Heart left ventricle (tissue), 16 donors: ENCODE measurements around the gene VAT1. TPM values are rescaled to one million over a fixed set of nuclear protein-coding genes. Genes with fewer than 3 reads are reported as not detected.

Experiments used
- ATAC-seq, 4 donors: fragments of 200-7000 bp; cut with Tn5 transposase; one replicate each; pipeline ENCODE4 v1.9.1; 2020 to 2022; ENCODE audit warnings: moderate library complexity in 4 of 4, mild to moderate bottlenecking in 3 of 4, moderate number of reproducible peaks in 1 of 4
- DNase-seq, 5 donors: peaks; one replicate each; pipeline ENCODE4 v3.0.0-alpha.2; 2020
- H3K27ac ChIP-seq, 12 donors: fragments of 200-600 bp; sonication (generic) in 4 of 12; one replicate each; pipeline versions ENCODE4 v1.5.0 to v1.8.0; 2016 to 2022; ENCODE audit warnings: mild to moderate bottlenecking in 2 of 12
- H3K27me3 ChIP-seq, 9 donors: fragments of 200-600 bp; sonication (generic) in 2 of 9; one replicate each; pipeline versions ENCODE4 v1.5.1 to v1.8.0; 2016 to 2022; ENCODE audit warnings: mild to moderate bottlenecking in 3 of 9
- H3K36me3 ChIP-seq, 9 donors: fragments of 200-600 bp; sonication (generic) in 2 of 9; one replicate each; pipeline versions ENCODE4 v1.5.0 to v1.8.0; 2018 to 2022; ENCODE audit warnings: mild to moderate bottlenecking in 2 of 9
- H3K4me1 ChIP-seq, 12 donors: fragments of 200-600 bp; sonication (generic) in 4 of 12; one replicate each; pipeline versions ENCODE4 v1.5.0 to v1.8.0; 2016 to 2022; ENCODE audit warnings: mild to moderate bottlenecking in 3 of 12
- H3K4me3 ChIP-seq, 12 donors: fragments of 200-600 bp; sonication (generic) in 4 of 12; one replicate each; pipeline versions ENCODE4 v1.5.0 to v1.8.0; 2017 to 2022; ENCODE audit warnings: mild to moderate bottlenecking in 9 of 12, moderate library complexity in 4 of 12
- H3K9me3 ChIP-seq, 12 donors: fragments of 200-600 bp; sonication (generic) in 4 of 12; one replicate each; pipeline versions ENCODE4 v1.5.0 to v1.8.0; 2016 to 2022; ENCODE audit warnings: mild to moderate bottlenecking in 1 of 12
- CTCF ChIP-seq, 12 donors: fragments of 200-600 bp; sonication (generic) in 4 of 12; IDR thresholded peaks; one replicate each; pipeline versions ENCODE4 v1.5.0 to v1.8.0; 2018 to 2022; ENCODE audit warnings: antibody characterized with exemption in 12 of 12, mild to moderate bottlenecking in 5 of 12
- POLR2A ChIP-seq, 2 donors: fragments of 450-650 bp; IDR thresholded peaks; one replicate each; pipeline ENCODE4 v1.6.1; 2017; ENCODE audit warnings: antibody characterized with exemption in 2 of 2, mild to moderate bottlenecking in 2 of 2, moderate library complexity in 2 of 2
- WGBS, 4 donors: extraction: QIAGEN DNeasy Blood & Tissue Kit in 2 of 4; methylation state at CpG; one replicate each; pipeline versions ENCODE4 v1.1.5 to v1.1.7; 2013 to 2018; 5-methylcytosine and 5-hydroxymethylcytosine counted together
- intact Hi-C, 10 donors: fragments of 100-400 bp; cut with DNase I; formaldehyde crosslinking; loops; one replicate each; pipeline versions ENCODE4 v1.11.1 to v1.14.2; 2022
- polyA plus RNA-seq, 2 donors: library from polyadenylated mRNA; stranded (reverse); fragments of 200-250 nt; gene quantifications; one replicate each; pipeline ENCODE4 v1.2.3, GENCODE V29; 2013
- total RNA-seq, 9 donors: library from RNA; depleted of rRNA in 2 of 9; stranded (reverse); fragments of >200 nt in 2 of 9; fragmentation: NEBNext Ultra II Directional in 3 of 9; extraction: Animal tissue kit (Norgen Biotek cat#: 25700) in 3 of 9; gene quantifications; one replicate each; pipeline versions ENCODE4 v1.1.0 to v1.2.4, GENCODE V29; 2016 to 2023
- donor health status: ischemic (EF 13 %, LVEDD 7.1; RV severe dilation, severe dysfunction).
- donor health status: healthy with polysubstance abuse.
- donor health status: DM: no; HTN: yes; CAD: no.
- donor health status: DM: no; HTN: no; CAD: no.
- donor health status: ischemic (EF 25% LVEDD 6.9; RV normal size, moderate dysfunction).
- donor health status: ischemic (EF 25% LVEDD 5.7; RV mildly dilated, moderate dysfunction).
- donor health status: healthy.
- donor health status: DM: yes; HTN: yes; CAD: no.
- donor health status: ischemic (EF 35%, LVEDD 5.7; RV mildly dilated, moderate dysfunction).
- donor health status: nonischemic (EF 11% LVEDD 7.7; RV severe dilation, severe dysfunction).
- donor health status: DM: yes; HTN: yes; CAD: no.
- donor health status: PGD.
- donor health status: ischemic (EF 29% LVEDD 5.4; RV normal size, mild dysfunction).
- donor health status: nonischemic (EF 23%, LVEDD 6.1; RV moderate dilation, normal function).

Gene VAT1
- total and polyA plus RNA-seq, 11 donors: 64.5 to 138 (median 92.0) TPM

- H3K27me3 ChIP-seq: no peaks in the 10 kb centered on the region
- H3K27ac ChIP-seq: no peak overlapping the region
- DNase-seq (no peak), ATAC-seq (no peak)
- intact Hi-C loops: no loop called here
- peak overlapping the region in 2 of 12 donors; percentile 85 to 99 for H3K4me3 ChIP-seq
- H3K9me3 ChIP-seq: no peaks in the 10 kb centered on the region
- peaks cover 0 to 52% (median 25%) of the 10 kb centered on the region in 12 donors for H3K4me1 ChIP-seq
- no peak for TF ChIP-seq POLR2A (IDR thresholded peaks at IDR 0.05)
- no peak for TF ChIP-seq CTCF (IDR thresholded peaks at IDR 0.05)
- peaks cover under 1 to 37% (median 14%) of the 10 kb centered on the region in 9 donors for H3K36me3 ChIP-seq
Observed at GRCh38 chr17:42982266-42982665, 39.9 kb downstream of the VAT1 start.

GRCh38 chr17:42980766-42981397 is 41.3 kb downstream of the VAT1 start:
- Histone ChIP-seq H3K36me3 (peaks cover 0 to 23% (median 5%) of the 10 kb centered on the region in 9 donors), H3K27ac (peak overlapping the region in 11 of 12 donors; percentile 83 to 93 (median 89)), H3K9me3 (no peaks in the 10 kb centered on the region), H3K4me3 (peak overlapping the region; percentile 63 to 100 (median 92)), H3K4me1 (peaks cover 0 to 42% (median 25%) of the 10 kb centered on the region in 12 donors), H3K27me3 (no peaks in the 10 kb centered on the region)
- ATAC-seq (peak in 3 of 4 donors; percentile 25 to 55 (median 54)), DNase-seq (peak; percentile 25 to 68 (median 58))
- 0 to 1% (median 1%) methylated on average over 32 to 67 of the region's 67 CpGs for WGBS, 4 donors
- intact Hi-C loops: loop anchor here in 2 of 10 donors (1.0 kb wide), 2 partner anchors 17 kb away; partner anchors contain the start of genes RPL27 (in 2 of the 2) and AARSD1 (in 1 of the 2)
- TF ChIP-seq POLR2A (IDR thresholded peaks at IDR 0.05): no peak
- no peak for TF ChIP-seq CTCF (IDR thresholded peaks at IDR 0.05)

GRCh38 chr17:42980274-42980765 is 41.9 kb downstream of the VAT1 start, which contains the start of gene RUNDC1:
Gene RUNDC1 (plus strand): TSS chr17:42980565. CDS start chr17:42980577, 12 bp downstream.
- TF ChIP-seq POLR2A (IDR thresholded peaks at IDR 0.05): peak in 1 of 2 donors; percentile 40
- TF ChIP-seq CTCF (IDR thresholded peaks at IDR 0.05): no peak
- ATAC-seq: peak; percentile 92 to 95 (median 92)
- H3K27ac ChIP-seq: peak within 1 kb of the TSS; percentile 11 to 93 (median 89)
- H3K9me3 ChIP-seq: no peaks in the 10 kb centered on the region
- peaks cover 0 to 39% (median 25%) of the 10 kb centered on the region in 12 donors for H3K4me1 ChIP-seq
- peaks cover 0 to 18% (median 5%) of the 10 kb centered on the region in 9 donors for H3K36me3 ChIP-seq
- 0 to 1% (median 0%) methylated on average over 26 to 39 of the region's 39 CpGs for WGBS, 4 donors
- intact Hi-C loops: loop anchor here in 2 of 10 donors (1.0 kb wide), 2 partner anchors 16 to 18 kb away; partner anchors contain the start of genes RPL27 (in 2 of the 2) and AARSD1 (in 1 of the 2)
- peak within 1 kb of the TSS; percentile 63 to 100 (median 92) for H3K4me3 ChIP-seq
- H3K27me3 ChIP-seq: no peaks in the 10 kb centered on the region
- peak; percentile 94 to 97 (median 95) for DNase-seq
